ENCODE data around the gene HNRNPD. TPM values are rescaled to one million over a fixed set of nuclear protein-coding genes. Genes with fewer than 3 reads are reported as not detected.
"Not testable (repeated sequence)": the region's sequence is repeated elsewhere in the genome, so short reads cannot be mapped to it uniquely, and the experiment has no call there.

HNRNPD gene
- total RNA-seq, 1 experiment from 2014 or later: 86.4 TPM

DNA sequence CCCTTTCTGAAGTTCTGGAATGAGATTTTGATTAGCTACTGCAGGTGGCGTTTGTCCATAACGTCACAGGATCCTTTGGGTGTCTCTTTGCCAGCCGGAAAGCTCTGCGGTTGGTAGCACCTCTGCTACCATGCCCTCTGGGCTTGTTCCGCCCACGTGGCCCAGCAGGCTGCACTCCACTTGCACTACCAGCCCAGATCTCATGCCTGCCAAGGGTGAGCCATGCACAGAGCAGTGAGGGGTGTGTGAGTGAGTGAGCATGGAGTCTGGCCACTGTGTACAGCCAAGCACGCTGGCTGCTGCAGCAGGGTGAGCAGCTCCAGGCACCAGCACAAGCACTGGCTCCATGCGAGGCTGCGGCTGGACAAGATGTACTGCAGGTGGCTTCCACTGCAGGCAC, 6.6 kb upstream of the HNRNPD start:
- no peak for DNase-seq (ENCODE audit: low spot score)

DNA sequence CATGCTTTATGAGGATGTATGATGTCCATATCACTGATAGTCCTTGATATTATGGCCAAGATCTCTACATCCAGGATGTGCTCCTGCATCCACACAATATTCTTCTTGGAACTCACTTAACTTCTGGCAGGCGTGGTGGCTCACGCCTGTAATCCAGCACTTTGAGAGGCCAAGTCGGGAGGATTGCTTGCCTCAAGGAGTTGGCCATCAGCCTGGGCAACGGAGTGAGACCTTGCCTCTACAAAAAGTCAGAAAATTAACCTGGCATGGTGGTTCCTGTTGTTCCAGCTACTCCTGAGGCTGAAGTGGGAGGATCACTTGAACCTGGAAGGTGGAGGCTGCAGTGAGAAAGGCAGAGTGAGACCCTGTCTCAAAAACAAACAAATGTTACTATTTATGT, 2.3 kb upstream of the HNRNPD start:
- no peak for DNase-seq (ENCODE audit: low spot score)
- in situ Hi-C loops (cut with HindIII; ENCODE audit: low sequenced_read_pairs): no loop called here

More for the DNA sequence above, 6.6 kb upstream of the HNRNPD start:
- in situ Hi-C loops (cut with HindIII; ENCODE audit: low sequenced_read_pairs): no loop called here

DNA sequence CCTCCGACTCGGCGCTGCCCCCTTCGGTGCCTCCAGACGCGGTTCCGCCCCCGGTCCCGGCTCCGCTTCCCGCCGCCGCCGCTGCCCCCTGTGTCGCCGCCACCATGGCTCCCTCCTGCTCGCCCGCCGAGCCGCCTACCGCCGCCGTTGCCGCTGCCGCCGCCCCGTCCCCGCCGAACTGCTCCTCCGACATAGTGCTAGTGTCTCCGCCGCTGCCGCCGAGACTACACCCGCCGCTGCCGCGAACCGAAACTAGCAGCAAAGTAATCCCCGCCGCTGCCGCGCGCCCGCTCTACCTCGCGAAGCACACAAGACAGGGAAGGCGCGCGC, 340 bp downstream of the HNRNPD start:
- in situ Hi-C loops (cut with HindIII; ENCODE audit: low sequenced_read_pairs): no loop called here
- no peak for DNase-seq (ENCODE audit: low spot score)

DNA sequence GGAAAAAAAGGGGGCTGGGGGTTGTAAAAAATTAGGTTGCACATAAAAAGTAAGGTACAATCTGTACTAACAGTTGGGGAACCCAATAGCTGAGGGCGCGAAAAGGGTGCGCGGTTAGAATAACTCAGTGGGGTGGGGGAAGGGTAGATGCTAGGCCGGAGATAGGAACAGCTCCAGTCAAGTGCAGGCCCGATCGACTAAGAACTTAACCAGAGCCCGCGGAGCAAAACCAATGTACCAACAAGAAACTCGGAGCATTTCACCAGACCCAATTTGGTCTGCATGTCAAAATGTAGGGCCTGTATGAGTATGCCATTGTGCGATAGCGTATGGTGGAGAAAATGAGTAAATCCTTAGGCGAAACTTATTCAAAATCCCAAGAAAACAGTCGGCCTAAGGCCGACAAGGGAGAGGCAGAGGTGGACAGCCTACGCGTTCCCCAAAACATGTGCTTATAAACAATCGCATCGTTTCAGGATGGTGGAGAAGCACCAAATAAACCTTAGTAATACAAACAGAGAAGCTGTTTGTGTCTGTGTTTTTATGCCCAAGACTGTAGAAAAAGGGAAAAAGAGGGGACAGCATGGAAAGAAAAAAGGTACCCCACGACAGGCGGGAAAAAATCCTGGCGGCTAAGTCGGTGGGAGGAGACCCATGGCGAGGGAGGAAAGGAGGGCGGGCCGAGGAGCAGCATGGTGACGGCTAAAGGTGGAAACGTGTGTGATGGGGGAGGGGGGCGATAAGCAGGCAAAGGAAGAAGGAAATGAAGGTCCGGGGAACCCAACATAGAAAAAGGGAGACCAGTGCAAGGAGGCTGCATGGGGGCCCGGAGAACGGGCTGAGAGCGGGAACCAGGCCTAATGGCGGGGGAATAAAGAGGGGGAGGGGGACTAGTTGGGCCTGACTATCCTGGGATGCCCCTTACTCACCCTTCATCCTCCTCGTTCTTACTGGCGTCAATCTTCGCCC, 990 bp downstream of the HNRNPD start:
- in situ Hi-C loops (cut with HindIII; ENCODE audit: low sequenced_read_pairs): no loop called here
- peak; percentile 73 for DNase-seq (ENCODE audit: low spot score)

DNA sequence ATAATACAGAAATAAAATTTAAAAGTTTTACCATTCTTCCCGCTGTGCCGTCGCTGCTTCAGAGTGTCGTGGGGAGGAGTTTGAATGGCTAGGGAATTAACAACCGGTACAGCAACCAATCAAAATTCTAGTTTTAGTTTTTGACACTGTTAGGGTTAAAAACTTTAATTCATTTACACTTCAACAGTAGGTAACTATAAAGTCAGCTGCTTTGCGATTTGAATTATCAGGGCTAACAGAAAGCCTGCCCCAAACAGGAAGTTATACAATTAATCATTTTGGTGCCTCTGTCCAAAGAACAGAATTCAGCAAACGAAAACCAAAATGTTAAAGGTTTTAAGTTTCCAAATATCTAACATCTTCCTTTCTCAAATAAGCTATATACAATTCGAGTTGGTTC, 2.3 kb downstream of the HNRNPD start:
- in situ Hi-C loops (cut with HindIII; ENCODE audit: low sequenced_read_pairs): no loop called here
- no peak for DNase-seq (ENCODE audit: low spot score)

DNA sequence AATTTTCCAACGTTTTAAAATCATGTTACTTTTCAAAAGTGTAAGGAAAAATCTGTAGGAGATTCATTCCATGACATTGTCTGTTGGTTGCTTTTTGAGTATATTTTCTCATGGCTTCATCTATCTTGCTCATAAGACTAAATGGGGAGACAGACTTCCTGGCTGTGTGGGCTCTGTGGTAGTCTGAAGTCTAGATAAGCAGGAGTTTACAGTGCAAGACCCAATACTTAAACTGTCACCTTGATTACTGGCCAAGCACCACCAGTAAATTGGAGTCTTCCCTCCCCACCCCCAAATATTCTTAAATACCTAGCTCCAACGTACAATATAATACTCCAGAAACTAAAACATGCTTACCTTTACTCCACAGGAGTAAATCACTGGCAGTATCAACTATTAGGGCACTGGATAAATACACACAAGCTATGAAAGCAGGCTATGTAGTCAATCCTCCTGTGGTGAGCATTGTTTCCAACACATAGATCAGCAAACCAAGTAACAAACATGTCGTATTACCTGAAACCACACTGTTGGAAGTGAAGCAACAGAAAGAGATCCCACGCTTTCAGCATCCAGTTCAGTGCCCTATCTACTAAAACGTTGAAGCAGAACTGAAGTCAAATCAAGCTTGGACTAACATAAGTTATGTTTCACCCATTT, 6.2 kb downstream of the HNRNPD start:
- in situ Hi-C loops (cut with HindIII; ENCODE audit: low sequenced_read_pairs): no loop called here
- DNase-seq (ENCODE audit: low spot score): no peak

DNA sequence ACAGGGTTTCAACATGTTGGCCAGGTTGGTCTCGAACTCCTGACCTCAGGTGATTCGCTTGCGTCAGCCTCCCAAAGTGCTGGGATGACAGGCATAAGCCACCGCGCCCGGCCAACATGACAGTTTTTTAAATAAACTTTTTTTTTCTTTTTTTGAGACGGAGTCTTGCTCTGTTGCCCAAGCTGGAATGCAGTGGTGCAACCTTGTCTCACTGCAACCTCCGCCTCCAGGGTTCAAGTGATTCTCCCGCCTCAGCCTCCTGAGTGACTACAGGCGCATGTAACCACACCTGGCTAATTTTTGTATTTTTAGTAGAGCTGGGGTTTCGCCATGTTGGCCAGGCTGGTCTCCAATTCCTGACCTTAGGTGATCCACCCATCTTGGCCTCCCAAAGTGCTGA, 7.4 kb downstream of the HNRNPD start:
- in situ Hi-C loops (cut with HindIII; ENCODE audit: low sequenced_read_pairs); DNase-seq (ENCODE audit: low spot score): not testable (repeated sequence)

DNA sequence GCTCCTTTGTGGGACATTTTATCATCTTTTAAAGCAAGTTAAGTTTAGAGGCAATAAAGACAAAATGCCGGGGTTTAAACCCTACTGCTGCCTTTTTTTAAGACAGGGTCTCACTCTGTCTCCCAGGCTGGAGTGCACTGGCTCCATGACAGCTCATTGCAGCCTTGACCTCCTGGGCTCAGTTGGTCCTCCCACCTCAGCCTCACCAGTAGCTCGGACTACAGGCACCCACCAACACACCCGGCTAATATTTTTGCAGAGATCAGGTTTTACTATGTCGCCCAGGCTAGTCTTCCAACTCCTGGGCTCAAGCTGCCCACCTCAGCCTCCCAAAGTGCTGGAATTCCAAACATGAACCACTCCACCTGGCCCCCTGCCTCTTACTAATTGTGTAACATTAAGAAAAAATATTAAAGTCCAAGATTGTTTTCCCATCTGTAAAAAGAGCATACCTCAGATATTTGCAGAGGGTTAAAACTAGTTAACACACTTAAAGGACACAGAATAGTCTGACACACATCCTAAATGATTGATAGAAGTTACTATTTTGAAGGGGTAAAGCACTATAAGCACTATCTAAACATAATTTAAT, 9.8 kb downstream of the HNRNPD start:
- in situ Hi-C loops (cut with HindIII; ENCODE audit: low sequenced_read_pairs): no loop called here
- DNase-seq (ENCODE audit: low spot score): no peak

DNA sequence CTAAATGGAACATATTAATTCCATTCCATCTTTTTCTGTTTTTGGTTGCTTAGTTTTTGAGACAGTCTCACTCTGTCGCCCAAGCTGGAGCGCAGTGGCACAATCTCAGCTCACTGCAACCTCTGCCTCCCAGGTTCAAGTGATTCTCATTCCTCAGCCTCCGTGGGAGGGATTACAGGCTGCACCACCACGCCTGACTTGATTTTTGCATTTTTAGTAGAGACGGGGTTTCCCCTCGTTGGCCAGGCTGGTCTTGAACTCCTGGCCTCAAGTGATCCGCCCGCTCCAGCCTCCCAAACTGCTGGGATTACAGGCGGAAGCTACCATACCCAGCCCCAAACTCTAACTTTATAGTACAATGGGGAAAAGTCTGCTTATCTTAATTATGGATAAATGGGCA, 11.2 kb downstream of the HNRNPD start:
- in situ Hi-C loops (cut with HindIII; ENCODE audit: low sequenced_read_pairs): no loop called here

DNA sequence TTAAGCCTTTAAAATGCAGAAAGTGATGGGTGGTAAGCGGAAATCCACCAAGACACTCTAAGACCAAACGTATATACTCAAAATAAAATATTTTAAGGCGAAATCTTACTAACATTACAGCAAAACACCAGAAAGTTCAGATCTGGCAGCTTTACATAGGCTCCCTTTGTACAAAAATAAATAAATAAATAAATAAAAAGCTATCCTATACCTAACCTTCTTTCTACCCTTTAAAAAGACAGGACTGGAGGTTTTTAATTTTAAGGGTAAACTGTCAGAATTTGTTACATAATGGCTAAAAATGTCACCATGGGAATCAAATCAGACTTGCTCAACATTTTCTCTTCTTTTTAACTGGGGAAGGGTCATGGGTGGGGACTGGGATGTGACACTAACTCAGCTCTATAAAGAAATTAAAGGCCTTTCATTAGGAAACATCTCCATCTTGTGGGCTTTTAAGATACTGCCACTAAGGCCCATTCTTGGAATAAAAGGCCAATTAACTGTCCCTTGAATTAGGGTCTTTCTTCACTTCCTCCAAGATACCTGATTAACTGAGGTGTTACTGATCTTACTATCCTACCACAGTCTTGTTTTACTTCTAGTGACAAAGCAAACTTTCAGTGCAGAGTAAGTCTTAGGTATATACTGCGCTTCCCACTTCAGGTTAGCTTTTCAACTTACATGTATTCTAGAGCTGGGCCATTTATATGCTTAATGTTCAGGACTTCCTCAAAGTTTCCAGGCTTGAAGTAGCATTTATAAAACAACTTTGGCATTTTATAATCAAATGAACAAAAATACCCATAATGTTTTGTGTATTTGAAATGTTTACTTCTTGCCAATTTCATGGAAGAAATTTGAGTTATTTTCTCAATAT, 13.3 kb downstream of the HNRNPD start:
- peak; percentile 59 for DNase-seq (ENCODE audit: low spot score)
- in situ Hi-C loops (cut with HindIII; ENCODE audit: low sequenced_read_pairs): no loop called here

More for the DNA sequence above, 11.2 kb downstream of the HNRNPD start:
- no peak for DNase-seq (ENCODE audit: low spot score)

DNA sequence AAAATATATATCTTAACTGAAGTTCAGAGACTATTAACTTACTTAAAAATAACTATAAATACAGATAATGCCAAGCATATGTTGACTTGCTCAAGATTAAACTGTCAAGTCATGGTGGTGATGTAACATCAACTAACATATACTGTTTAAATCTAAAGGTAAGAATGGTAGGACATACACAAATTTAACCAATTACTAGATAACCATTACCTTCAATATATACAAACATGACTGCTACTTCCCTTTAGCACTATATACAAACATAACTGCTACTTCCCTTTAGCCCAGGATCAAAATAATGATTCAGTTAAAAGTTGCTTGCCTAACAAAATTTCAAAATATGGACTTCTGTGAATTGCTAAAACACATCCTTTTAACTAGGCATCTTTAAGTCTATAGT, 14.9 kb downstream of the HNRNPD start:
- in situ Hi-C loops (cut with HindIII; ENCODE audit: low sequenced_read_pairs): no loop called here
- DNase-seq (ENCODE audit: low spot score): no peak

DNA sequence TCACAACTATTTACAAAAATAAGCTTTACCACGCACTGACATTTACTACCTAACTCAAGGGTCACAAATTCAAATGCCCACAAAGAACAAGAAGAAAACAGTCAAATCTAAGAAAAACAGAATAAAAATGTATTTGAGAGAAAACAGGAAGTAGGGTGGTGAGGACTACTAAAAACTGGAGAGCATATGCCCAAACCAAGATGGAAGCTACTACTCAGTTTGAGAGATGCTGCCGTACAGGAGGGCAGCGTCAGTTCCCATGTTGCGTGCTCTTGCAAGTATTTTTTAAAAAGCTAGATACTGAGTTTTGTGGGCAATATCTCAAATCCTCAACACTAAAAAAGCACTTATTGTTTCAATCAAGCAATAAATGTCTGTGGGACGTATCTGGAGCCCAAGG, 16.2 kb downstream of the HNRNPD start:
- no peak for DNase-seq (ENCODE audit: low spot score)
- in situ Hi-C loops (cut with HindIII; ENCODE audit: low sequenced_read_pairs): no loop called here

DNA sequence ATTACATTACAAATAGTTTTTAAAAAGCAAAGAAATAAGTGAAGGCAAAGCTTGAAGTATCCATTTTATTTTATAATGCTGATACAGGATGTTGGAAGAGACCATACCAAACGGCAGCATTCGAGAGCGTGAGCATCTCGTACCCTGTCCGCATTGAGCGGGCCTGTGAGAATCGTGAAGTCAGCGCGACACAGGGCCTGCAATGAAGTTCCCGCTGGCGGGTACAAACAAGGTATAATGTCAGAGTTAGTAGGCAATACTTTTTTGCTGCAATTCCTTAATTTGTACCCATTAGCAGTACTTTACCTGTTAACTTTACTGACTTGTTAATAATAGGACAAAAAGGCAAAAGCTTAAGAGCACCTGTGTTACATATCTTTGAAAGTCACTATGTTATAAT, 19.0 kb downstream of the HNRNPD start:
- no peak for DNase-seq (ENCODE audit: low spot score)
- in situ Hi-C loops (cut with HindIII; ENCODE audit: low sequenced_read_pairs): no loop called here

DNA sequence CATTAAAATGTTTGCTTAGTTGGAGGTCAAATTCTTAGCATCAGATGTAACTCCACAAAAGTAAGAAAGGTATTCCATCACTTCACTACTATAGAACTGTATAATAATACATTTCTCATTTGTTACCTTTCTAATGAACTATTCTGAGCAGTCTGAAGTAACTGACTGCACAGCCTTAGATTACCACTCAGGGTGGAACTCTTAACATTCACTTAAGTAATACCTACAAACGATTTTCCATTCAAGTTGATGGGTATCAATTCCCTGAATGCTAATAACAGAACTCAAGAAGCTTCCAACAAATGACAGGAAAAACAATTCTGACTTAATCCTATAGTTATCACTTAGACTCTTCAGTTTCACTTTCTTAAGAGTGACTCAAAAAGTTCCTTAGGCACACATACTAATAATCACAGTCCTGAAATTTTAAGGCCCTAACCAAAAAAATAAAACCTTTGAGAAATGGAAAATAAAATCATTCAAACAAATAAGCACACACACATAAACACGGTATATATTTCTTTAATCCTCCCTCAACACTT, 20.9 kb downstream of the HNRNPD start:
- no peak for DNase-seq (ENCODE audit: low spot score)
- in situ Hi-C loops (cut with HindIII; ENCODE audit: low sequenced_read_pairs): no loop called here

DNA sequence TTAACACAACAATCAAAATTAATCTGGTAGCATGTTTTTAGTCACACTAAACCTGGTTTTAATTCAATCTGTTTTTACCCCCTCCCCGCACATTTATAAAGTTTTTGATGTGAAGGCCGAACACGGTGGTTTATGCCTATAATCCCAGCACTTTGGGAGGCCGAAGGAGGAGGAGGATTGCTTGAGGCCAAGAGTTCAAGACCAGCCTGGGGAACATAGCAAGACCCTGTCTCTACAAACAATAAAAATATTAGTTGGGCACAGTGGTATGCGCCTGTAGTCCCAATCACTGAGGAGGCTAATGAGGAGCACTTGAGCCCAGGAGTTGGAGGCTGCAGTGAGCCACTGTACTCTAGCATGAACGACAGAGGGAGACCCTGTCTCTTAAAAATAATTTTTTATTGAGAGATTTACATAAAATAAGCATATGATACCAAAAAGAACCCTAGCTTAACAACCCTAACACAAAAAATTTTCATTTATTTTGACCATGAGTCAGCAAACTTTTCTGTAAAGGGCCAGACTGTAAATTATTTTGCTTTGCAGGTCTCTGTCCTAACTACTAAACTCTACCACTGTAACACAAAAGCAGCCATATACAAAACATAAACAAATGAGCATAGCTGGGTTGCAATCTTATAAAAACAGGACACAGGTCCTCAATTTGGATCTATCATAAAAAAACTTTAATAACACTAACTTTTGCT, 21.5 kb downstream of the HNRNPD start:
- no peak for DNase-seq (ENCODE audit: low spot score)

DNA sequence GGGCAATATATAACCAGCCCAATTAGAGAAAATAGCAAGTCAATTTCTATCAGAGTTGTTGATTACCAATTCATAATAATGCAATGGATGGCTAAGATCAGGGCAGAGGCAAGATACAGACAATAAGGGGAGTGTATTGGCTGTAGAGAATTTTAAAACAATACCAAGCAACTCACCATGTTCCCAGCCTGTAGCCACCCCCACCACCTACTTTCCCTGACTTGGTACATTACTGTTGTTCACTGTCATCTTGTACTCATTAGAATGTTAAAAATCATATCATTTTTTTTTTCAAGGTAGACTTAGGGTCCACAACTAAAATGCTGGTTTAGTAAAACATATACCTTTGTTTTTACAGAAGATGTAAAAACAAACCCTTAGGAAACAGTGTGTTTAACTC, 27.7 kb downstream of the HNRNPD start:
- in situ Hi-C loops (cut with HindIII; ENCODE audit: low sequenced_read_pairs): no loop called here
- DNase-seq (ENCODE audit: low spot score): no peak

More for the DNA sequence above, 21.5 kb downstream of the HNRNPD start:
- in situ Hi-C loops (cut with HindIII; ENCODE audit: low sequenced_read_pairs): no loop called here

DNA sequence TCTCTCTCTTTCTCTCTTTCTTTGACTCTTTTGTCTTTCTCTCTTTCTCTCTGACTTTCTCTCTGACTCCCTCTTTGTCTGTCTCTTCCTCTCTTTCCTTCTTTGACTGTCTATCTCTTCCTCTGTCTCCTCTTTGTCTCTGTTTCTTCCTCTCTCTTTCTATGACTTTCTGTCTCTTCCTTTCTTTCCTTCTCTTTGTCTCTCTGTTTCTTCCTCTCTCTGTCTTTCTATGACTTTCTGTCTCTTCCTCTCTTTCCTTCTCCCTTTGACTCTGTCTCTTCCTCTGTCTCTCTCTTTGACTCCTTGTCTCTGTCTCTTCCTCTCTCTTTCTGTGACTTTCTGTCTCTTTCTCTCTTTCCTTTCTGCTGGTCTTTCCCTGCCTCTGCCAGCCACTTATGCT, 38.7 kb downstream of the HNRNPD start:
- no peak for DNase-seq (ENCODE audit: low spot score)
- in situ Hi-C loops (cut with HindIII; ENCODE audit: low sequenced_read_pairs): no loop called here

DNA sequence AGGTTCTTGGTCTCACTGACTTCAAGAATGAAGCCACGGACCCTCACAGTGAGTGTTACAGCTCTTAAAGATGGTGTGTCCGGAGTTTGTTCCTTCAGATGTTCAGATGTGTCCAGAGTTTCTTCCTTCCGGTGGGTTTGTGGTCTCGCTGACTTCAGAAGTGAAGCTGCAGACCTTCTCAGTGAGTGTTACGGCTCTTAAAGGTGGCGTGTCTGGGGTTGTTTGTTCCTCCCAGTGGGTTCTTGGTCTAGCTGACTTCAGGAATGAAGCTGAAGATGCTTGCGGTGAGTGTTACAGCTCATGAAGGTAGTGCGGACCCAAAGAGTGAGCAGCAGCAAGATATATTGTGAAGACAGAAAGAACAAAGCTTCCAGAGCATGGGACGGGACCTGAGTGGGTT, 40.1 kb downstream of the HNRNPD start:
- DNase-seq (ENCODE audit: low spot score); in situ Hi-C loops (cut with HindIII; ENCODE audit: low sequenced_read_pairs): not testable (repeated sequence)

Measured in G401 (cell line).